ENCODE results near the gene KIT. TPM values are rescaled to one million over a fixed set of nuclear protein-coding genes. Genes with fewer than 3 reads are reported as not detected.
A peak's percentile ranks its signal among the peaks of the same experiment; 100 is the strongest.

Gene KIT
- total RNA-seq, 1 donor from 2014 or later: 0.12 TPM

GRCh38 chr4:54679813-54680212 lies 22.1 kb downstream of the KIT start:
- no peak for DNase-seq (ENCODE audit: low read depth)
- no peak for TF ChIP-seq CTCF (conservative IDR thresholded peaks at IDR 0.05; ENCODE audit: low read depth, low read length)
- H3K4me3 ChIP-seq (ENCODE audit: low read depth, low read length): no peak overlapping the region

- H3K4me3 ChIP-seq (ENCODE audit: low read depth, low read length): no peak overlapping the region
- TF ChIP-seq CTCF (conservative IDR thresholded peaks at IDR 0.05; ENCODE audit: low read depth, low read length): peak; percentile 55
- DNase-seq (ENCODE audit: low read depth): no peak
Observed at GRCh38 chr4:54683616-54684346, 26.0 kb downstream of the KIT start.

GRCh38 chr4:54685810-54686209 lies 28.1 kb downstream of the KIT start:
- no peak for DNase-seq (ENCODE audit: low read depth)
- no peak for TF ChIP-seq CTCF (conservative IDR thresholded peaks at IDR 0.05; ENCODE audit: low read depth, low read length)
- no peak overlapping the region for H3K4me3 ChIP-seq (ENCODE audit: low read depth, low read length)

- DNase-seq (ENCODE audit: low read depth): no peak
- no peak overlapping the region for H3K4me3 ChIP-seq (ENCODE audit: low read depth, low read length)
- no peak for TF ChIP-seq CTCF (conservative IDR thresholded peaks at IDR 0.05; ENCODE audit: low read depth, low read length)
Observed at GRCh38 chr4:54687887-54688841, 30.4 kb downstream of the KIT start.

- no peak for TF ChIP-seq CTCF (conservative IDR thresholded peaks at IDR 0.05; ENCODE audit: low read depth, low read length)
- H3K4me3 ChIP-seq (ENCODE audit: low read depth, low read length): no peak overlapping the region
- no peak for DNase-seq (ENCODE audit: low read depth)
Observed at GRCh38 chr4:54695337-54695736, 37.6 kb downstream of the KIT start.

- DNase-seq (ENCODE audit: low read depth): no peak
- no peak for TF ChIP-seq CTCF (conservative IDR thresholded peaks at IDR 0.05; ENCODE audit: low read depth, low read length)
- no peak overlapping the region for H3K4me3 ChIP-seq (ENCODE audit: low read depth, low read length)
Observed at GRCh38 chr4:54695788-54696187, 38.0 kb downstream of the KIT start.

Measured in epithelial cell of proximal tubule (primary cell).